Stimulated activated CD8-positive, alpha-beta memory T cell treated with anti-CD3 and anti-CD28 coated beads, Interleukin-15, amount 100 ng/mL, for 48 hours (primary cell): ENCODE results near the gene IGFBP2.
"Not testable (repeated sequence)": the region's sequence is repeated elsewhere in the genome, so short reads cannot be mapped to it uniquely, and the experiment has no call there.

Experiments
- DNase-seq, 2 donors: peaks; one replicate each; pipeline ENCODE4 v3.0.0-alpha.2; 2020; ENCODE audit warnings: low read depth in 2 of 2

IGFBP2 gene, protein sequence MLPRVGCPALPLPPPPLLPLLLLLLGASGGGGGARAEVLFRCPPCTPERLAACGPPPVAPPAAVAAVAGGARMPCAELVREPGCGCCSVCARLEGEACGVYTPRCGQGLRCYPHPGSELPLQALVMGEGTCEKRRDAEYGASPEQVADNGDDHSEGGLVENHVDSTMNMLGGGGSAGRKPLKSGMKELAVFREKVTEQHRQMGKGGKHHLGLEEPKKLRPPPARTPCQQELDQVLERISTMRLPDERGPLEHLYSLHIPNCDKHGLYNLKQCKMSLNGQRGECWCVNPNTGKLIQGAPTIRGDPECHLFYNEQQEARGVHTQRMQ

DNA sequence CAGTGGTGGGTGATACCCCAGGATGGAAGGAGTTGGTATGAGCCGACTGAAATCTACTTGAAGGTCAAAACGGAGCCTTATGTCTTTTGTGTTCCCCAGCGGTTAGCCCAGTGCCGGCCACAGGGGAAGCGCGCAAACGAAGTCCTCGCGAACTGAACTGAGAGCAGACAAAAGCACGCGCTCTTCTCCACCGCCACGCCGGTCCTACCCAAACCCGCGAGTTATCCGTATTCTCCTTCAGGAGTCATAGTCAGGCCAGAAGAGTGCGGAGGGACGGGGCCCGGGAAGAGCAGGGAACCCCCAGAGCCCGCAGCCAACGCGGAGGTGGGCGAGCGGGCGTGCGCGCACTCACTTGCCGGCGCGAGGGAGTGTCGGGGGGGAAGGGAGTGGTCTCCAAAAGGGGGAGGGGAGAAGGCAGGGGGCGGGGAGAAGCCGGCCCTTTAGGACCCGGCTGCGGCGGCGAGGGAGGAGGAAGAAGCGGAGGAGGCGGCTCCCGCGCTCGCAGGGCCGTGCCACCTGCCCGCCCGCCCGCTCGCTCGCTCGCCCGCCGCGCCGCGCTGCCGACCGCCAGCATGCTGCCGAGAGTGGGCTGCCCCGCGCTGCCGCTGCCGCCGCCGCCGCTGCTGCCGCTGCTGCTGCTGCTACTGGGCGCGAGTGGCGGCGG, at the start of gene IGFBP2:
Gene IGFBP2 (plus strand): TSS at position 469 of the 664 bp plus-strand sequence. CDS start 104 bp downstream, at position 573.
- peak; percentile 21 to 38 for DNase-seq

DNA sequence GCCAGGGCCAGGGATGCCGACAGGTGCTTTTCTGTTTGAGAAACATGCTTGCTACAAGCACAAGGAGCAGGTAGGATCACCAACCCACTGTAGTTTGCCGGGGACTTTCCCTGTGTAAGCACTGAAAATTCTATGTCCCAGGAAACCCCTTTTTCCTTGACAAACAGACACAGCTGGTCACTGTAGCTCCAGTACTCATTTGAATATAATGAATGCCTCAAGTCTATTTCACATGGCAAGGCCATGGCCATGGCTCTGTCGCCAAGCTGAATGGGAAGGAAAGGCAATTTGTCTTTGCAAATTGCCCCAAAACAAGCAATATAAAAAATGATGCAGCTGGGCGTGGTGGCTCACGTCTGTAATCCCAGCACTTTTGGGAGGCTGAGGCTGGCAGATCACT, 49.6 kb upstream of the IGFBP2 start:
- DNase-seq: no peak

DNA sequence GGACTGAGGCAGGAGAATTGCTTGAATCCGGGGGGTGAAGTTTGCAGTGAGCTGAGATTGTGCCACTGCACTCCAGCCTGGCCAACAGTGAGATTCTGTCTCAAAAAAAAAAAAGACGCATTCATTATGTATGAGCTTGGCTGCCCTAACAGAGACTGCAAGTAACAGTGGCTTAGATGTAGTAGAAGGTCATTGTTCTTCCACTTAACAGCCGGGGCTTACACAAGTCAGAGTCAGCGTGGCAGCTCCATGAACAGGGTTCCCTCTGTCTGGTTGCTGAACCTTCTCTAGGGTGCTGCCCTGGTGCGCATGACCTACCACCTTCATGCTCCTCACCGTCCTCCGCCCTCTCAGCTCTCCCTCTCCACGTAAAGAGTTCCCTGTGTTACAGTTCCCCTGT, 49.1 kb upstream of the IGFBP2 start:
- DNase-seq: no peak

DNA sequence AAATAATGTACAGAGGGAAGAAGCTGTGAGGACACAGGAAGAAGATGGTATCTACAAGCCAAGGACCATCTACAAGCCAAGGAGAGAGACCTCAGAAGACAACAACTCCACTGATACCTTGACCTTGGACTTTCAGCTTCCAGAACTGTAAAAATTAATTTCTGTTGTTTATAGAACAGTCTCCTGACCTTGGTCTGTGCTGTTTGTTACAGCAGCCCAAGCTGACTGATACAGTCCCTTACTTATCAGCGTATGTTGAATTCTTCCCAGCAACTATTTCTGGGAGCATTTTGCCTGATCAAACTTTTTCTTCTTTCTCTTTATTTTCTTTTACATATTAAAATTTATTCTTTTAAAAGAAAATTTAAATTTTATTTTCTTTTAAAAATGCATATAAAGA, 47.8 kb upstream of the IGFBP2 start:
- DNase-seq: no peak

DNA sequence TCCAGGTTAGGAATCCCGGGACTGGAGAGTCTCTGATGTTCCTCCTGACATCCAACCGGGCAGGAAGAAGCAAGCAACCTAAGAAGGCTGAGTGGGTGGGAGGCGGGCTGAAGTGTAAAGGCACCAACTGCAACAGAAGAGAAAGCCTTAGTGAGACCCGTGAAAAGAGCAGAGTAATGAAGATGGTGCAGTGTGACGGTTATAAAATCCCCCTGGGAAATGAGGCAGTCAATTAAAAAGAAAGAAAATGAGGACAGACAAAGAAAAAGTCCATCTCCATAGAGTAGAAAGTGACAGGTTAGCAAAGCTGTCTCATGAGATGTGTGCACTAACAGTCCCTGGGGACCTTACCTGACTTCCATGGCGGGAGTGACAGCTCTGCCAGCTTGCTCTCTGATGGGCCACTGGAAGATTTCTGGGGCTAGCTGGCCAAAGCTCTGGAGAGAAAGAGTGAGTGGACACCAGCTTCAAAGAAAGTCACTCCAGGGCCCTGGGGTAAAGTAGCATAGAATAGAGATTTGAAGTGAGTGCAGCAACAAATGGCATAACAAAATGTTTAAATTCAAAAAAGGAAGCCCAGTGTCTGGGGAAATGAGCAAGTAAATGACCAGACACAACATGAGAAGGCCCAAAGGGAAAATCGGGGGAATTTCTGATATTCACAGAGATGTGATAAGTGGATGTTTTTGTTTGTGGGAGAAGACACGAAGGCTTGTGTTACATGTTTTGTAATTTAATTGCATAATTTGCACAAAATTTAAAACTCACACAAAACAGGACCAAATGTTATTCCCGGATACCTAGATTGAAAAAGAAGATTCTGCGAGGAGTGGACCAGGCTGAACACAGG, 44.1 kb upstream of the IGFBP2 start:
- DNase-seq: no peak

DNA sequence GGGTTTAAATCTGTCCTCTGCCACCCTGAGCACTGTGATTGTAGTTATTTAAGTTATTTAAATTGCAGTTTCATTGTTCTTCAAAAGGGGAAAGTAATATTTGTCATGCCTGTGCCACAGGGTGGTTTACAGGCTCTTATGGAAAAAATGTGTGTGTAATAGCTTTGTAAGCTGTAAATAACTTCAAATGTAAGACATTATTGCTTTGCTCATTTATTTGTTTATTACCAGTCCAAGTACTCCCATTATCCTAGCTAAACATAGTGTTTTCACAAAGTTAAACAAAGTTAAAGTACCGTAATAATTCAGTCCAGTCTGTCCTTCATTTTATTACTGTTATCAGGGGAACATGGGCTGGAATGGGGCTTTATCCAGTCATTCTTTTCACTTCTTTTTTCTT, 43.4 kb upstream of the IGFBP2 start:
- DNase-seq: no peak

DNA sequence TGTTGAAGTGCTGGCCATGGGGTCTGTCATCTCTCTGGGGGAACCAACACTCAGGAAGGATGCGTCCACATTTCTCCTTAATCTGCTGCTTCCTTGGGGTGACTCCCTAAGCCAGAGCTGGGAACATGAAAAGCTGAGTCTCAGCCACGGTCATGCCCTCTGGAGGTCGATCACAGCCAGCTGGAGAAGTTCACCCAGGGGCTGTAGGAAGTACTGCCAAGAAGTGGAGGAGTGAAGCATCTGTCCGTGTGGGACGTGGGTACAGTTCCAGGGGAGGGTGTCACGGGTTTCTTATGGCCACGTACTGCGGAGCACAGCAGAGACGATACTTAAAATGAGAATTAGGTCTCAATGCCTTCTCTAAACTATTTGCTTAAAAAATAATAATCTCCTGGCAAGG, 42.4 kb upstream of the IGFBP2 start:
- no peak for DNase-seq

DNA sequence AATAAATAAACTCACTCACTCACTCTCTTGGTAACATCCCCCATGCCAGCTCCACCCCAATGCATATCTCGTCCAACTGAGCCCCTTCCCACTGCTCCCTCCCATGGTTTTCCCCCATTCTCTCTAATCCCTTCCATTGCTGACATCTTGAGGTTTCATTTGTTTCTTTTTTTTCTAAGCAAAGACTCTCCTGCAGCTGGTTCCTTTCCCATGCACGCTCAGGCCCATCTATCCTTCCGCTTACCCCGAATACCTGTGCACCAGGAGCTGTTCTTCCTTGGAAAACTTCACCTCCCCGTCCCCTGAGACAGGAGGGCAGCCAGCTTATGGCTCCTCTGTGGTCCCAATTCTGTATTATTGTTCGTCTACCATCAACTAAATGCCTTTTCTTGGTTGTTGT, 41.7 kb upstream of the IGFBP2 start:
- DNase-seq: no peak

DNA sequence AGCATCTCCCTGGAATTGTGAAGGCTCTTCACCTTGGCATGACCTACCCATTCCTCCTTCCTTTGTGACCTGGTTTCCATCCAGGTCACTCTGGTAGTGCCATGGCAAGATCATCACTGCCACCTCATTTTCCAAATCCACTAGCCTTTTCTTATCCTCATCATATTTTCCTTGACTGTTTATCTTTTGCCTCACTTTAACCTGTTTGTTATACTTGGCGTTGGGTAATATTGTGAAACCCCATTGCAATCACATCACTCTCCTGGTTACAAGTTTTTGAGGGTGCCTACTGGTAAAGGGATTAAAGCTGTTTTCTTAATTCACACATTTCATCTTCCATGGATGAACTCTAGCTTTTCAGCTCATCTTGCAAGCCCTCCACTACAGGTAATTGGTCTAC, 39.1 kb upstream of the IGFBP2 start:
- no peak for DNase-seq

DNA sequence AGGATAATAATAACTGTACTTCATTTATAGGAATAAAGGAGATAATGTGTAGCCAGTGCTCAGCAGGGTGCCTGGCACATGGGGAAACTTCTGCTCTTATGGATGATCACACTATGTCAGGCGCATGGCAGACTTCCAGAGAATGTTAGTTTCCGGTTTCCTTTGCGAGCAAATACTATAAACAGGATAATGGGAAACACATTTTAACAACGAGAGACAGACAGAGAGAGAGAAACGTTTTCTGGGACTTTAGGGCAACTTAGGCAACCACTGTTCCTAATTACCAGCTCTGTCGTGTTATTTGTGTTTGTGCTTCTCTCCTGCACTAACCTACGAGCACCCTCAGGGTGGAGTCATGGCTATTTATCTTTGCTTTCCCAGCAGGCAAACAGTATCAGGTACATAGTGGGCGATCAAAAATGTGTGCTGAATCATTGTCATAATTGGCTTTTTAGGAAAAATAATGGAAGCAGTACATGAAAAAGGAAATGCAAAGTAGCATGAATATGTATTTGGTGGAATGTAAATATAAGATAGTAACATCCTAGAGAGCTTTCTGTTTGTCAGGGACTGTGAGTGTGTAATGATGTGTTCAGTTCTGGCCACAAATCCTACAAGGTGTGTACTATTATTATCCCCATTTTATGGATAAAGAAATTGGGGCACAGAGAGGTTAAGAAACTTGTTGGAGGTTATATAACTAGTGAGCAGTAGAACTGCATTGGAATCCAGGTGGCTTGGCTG, 36.8 kb upstream of the IGFBP2 start:
- DNase-seq: no peak

DNA sequence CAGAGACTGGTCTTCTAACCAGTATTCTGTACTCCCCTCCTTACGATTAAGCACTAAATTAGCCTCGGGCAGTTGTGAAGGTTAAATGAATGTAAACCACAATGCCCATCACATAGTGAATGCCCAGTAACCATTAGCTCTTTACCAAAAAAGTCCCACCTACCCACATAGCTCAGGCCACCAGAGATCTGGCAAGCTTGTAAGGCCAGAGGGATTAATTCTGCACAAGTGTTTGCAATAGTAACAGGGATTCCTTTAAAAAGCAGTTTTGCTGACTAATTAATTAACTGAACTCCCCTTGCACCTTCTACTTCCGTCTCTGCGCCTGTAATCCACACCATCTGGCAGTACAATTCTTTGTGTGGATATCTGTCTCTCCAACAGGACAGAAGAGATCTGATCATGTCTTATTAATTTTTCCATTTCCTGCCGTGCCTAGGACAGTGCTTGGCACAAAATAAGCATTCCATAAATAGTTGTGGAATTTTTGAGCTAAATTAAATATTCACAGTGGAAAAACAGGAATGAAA, 36.2 kb upstream of the IGFBP2 start:
- DNase-seq: no peak

DNA sequence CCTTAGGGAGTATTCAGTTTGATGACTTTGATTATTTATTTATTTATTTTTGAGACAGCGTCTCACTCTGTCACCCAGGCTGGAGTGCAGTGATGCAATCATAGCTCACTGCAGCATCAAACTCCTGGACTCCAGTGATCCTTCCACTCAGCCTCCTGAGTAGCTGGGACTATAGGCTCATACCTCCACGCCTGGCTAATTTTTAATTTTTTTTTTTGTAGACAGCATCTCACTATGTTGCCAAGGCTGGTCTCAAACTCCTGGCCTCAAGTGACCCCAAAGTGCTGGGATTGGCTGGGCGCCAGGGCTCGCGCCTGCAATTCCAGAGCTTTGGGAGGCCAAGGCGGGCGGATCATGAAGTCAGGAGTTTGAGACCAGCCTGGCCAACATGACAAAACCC, 35.4 kb upstream of the IGFBP2 start:
- DNase-seq: not testable (repeated sequence)

DNA sequence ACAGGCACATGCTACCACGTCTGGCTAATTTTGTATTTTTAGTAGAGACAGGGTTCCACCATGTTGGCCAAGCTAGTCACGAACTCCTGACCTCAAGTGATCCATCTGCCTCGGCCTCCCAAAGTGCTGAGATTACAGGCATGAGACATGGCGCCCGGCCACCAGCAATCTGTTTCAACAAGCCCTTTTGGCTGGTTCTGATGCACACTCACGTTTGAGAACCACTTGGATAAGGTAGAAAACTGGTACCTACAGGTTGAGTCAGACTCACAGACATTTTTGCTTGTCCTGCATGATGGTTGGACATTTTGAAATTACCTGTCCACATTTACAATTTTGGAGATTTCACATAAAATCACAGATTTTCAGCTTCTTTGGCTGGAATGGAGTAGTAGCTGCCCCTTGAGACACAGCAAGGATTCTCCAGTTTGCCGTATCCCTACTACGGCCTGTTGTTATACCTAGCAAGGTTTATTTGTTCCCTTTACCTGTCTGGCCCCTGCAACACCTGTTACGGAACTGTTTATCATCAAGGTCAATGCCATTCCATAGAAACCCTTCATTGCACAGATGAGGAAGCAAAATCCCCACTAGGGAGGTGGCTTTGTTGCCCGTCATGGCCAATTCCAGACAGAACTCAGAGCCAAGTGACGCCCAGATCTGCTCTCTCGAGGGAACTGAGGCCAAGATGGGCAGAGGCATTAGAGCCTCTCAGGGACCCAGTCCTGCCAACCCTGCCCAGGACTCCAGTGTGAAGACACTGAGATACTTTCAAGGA, 31.4 kb upstream of the IGFBP2 start:
- DNase-seq: no peak

DNA sequence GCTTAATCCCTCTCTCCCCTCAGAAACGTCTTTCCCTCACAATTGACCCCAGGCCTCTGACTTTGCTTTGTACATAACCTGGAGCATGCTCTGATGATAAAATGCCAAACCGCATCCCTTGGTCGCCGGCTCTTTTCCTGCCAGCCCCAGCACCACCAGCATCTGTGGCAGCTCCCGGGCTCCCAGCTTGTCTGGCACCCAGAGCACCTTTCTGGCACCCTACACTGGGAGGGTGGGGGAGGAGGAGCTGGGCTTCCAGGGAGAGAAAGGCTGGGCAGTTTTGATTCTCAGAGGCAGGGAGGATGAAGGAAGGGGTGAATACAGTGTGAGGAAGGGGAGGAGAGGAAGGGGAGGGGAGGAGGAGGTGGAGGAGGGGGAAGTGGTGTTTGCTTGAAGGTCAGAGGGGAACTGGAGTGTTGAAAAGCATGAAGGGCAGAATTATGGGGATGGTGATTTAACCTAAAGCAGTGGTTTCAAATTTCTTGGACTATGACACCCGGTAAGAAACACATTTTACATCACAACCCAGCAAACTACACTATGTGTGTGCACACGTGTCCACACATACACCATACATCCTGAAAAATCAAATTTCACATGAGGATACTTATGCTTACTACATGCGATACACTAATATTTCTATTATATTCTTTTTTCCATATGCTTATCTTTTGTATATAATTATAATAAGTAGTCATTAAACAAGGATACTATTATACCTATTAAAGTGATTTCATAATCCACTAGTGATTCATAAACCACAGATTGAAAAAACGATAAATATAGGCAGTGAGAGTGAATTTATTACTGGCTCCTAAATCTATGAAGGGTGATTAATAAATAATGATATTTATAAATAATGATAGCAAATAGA, 30.0 kb upstream of the IGFBP2 start:
- no peak for DNase-seq

DNA sequence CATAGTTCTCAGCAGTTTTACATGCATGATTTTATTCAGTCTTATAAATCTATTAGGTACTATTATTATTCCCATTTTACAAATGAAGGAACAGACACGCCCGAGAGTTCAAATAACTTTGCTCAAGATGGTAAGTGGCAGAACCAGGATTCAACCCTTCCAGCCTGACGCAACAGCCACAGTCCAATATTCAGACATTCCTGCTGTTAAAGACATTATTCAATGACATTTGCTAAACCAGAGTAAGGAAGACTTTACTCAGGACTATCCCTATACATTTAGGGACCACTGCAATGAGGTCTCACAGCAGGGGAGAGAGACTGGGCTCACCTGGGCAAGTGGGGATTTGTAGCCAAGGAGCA, 29.4 kb upstream of the IGFBP2 start:
- DNase-seq: no peak

DNA sequence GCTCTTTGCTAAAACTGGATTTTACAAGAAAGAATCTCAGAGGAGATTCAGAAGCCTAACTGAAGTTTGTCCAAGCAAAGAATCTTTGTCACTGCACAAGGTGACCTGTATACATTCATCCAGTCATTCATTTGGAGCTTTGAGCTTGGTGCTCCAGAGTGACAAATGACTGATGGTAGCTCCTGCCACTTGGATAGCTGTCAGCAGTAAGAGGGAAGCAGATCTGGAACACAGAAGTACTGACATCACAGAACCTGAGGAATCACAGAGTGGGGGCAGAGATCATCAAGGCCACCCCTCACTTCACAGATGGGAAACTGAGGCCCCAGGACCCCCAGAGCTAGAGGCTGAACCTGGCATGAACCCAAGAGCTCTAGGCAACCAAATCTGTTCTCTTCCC, 28.8 kb upstream of the IGFBP2 start:
- DNase-seq: no peak

DNA sequence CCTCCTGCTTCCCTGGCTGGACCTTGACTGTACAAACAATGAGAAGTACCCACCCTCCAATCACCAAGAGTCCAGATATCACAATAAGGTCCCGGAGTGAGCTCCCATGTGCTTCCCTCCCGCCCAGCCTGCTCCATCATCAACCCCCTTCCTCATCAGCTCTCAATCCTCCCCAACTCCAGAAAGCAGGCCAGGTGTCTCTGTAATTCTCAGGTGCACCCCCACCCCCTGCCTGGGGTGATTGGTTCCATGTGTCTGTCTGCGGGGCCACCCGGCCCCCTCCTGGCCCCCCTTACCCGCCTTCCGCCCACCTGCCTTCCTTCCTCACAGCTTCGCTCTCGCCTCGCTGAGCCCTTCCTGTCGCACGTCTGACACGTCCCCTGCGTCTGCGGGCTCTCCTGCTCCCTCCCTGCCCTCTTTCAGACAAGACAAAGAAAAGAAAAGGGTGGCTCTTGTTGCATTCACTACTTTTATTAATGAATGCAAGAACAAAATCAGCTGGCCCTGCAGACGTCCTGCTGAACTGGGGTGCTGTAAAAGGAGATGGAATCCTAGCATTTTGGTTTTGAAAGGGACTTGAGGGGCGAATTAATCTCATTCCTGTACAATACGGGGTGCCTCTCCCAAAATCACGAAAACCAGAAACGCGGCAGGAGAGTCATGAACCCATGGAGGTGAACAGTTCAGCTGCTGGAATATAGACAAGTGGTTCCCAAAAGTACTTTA, 26.5 kb upstream of the IGFBP2 start:
- DNase-seq: peak; percentile 61 to 63

DNA sequence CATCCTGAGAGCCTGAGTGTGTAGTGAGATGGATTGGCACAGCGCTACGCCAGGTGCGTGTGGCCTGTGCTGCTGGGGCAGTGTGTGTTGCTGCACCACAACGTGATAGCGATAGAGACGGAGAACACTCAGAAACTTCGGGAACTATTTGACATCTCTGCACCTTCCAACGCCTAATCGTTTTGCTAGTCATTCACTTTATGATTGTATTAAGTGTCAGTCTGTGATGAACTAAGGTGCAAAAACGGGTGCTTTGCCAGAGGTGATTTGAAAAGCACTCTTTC, 26.0 kb upstream of the IGFBP2 start:
- no peak for DNase-seq

DNA sequence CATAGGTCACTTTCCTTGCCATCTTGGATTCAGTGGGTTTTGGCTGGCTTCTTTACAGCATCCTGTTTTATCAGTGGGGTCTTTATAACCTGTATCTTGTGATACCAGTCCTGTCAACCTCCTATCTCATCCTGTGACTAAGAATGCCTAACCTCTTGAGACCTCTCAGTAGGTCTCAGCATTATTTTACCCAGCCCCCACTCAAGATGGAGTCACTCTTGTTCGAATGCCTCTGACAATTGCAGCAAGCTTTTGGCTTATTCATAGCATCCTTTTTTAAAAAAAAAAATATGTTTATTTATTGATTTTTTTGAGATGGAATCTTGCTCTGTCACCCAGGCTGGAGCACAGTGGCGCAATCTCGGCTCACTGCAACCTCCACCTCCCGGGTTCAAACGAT, 24.7 kb upstream of the IGFBP2 start:
- no peak for DNase-seq
